Type B pancreatic cell (in vitro differentiated cells): ENCODE measurements around the gene RDH8. TPM values are rescaled to one million over a fixed set of nuclear protein-coding genes. Genes with fewer than 3 reads are reported as not detected.

Experiments used
- DNase-seq: peaks from one replicate; pipeline ENCODE4 v3.0.0; 2021; ENCODE audit warnings: mixed read lengths; ENCODE audit not compliant: unreplicated experiment; ENCODE audit errors: extremely low spot score
- H3K27ac Mint-ChIP-seq: 2 replicates; pipeline ENCODE4 v1.8.0; 2021; ENCODE audit warnings: mild to moderate bottlenecking, mixed read lengths
- H3K27me3 Mint-ChIP-seq: 2 replicates; pipeline ENCODE4 v1.8.0; 2021; ENCODE audit warnings: mixed read lengths
- H3K36me3 Mint-ChIP-seq: 2 replicates; pipeline ENCODE4 v1.8.0; 2021; ENCODE audit warnings: mixed read lengths
- H3K4me1 Mint-ChIP-seq: one replicate; pipeline ENCODE4 v1.8.0; 2021; ENCODE audit warnings: mixed read lengths; ENCODE audit not compliant: unreplicated experiment
- H3K4me3 Mint-ChIP-seq: 2 replicates; pipeline ENCODE4 v1.8.0; 2021; ENCODE audit warnings: mild to moderate bottlenecking, mixed read lengths
- H3K9me3 Mint-ChIP-seq: 2 replicates; pipeline ENCODE4 v1.8.0; 2021; ENCODE audit warnings: mixed read lengths
- total RNA-seq: library from RNA; stranded (reverse); gene quantifications from 2 replicates; pipeline ENCODE4 v1.2.1, GENCODE V29; 2021; ENCODE audit warnings: low replicate concordance
- TF ChIP-seq, protein P1 (sequence below): fragments of 200-600 bp; sonication (generic); conservative IDR thresholded peaks from 2 replicates; pipeline ENCODE4 v1.5.0; 2021; ENCODE audit warnings: antibody characterized with exemption, mild to moderate bottlenecking

RDH8 gene
- total RNA-seq, 1 donor from 2014 or later = not detected

DNA sequence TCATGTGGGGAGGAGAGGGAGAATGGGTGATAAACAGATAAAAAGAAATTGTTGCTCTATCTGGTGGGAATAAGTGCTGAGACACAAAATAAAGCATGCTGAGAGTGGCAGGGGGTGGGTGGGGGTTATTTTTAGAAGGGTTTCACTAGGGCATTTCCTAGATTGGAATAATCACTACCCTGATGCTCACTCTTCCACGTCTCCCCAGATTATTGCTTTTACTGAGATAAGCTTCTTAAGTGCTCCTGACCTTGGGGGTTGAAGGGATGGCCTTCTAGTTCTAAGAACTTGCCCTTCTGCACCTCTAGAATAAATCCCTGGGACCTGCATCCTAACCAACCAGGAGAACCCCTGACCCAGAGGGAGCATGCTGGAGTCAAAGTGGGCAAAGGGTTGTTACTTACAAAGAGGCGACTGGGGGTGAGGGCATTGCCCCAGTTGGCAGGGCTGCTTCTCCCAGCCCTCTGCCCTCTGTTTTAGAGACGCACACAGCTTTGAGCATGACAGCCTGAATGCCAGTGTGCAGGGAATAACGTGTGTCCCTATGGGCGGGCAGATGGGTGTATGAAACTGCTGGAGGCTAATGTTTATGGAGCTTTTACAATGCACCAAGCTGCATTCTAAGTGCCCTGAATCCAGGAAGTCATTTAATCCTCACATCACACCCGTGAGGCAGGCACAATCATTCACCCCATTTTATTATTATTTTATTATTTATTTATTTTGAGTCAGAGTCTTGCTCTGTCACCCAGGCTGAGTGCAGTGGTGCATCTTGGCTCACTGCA, 743 bp downstream of the RDH8 start:
- no peak overlapping the region for H3K27ac Mint-ChIP-seq
- no peak overlapping the region for H3K4me3 Mint-ChIP-seq
- DNase-seq = no peak
- peaks cover 3% of the 10 kb centered on the region for H3K36me3 Mint-ChIP-seq
- H3K27me3 Mint-ChIP-seq = peaks cover 55% of the 10 kb centered on the region
- peaks cover 5% of the 10 kb centered on the region for H3K4me1 Mint-ChIP-seq
- no peaks in the 10 kb centered on the region for H3K9me3 Mint-ChIP-seq
- TF ChIP-seq, protein P1, sequence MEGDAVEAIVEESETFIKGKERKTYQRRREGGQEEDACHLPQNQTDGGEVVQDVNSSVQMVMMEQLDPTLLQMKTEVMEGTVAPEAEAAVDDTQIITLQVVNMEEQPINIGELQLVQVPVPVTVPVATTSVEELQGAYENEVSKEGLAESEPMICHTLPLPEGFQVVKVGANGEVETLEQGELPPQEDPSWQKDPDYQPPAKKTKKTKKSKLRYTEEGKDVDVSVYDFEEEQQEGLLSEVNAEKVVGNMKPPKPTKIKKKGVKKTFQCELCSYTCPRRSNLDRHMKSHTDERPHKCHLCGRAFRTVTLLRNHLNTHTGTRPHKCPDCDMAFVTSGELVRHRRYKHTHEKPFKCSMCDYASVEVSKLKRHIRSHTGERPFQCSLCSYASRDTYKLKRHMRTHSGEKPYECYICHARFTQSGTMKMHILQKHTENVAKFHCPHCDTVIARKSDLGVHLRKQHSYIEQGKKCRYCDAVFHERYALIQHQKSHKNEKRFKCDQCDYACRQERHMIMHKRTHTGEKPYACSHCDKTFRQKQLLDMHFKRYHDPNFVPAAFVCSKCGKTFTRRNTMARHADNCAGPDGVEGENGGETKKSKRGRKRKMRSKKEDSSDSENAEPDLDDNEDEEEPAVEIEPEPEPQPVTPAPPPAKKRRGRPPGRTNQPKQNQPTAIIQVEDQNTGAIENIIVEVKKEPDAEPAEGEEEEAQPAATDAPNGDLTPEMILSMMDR = no peak

DNA sequence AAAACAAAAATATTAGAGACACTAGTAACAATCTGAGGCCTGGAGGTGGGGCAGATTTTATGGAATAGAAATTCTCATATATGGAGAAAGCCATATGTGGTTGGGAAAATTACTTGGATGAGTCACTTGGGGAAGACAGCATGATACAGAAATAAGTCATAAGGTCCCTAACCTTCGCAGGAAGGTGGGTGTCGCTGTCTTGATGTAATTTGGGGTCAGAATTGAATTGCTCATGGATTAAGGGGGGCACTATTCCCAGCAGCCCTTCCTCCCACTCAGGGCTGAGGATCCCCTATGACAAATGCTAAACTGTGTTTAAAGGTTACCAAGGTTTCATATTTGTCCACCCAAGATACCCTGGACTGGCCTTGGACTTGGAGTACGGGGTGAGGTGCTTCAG, 5.0 kb downstream of the RDH8 start:
- Mint-ChIP-seq H3K27ac (no peak overlapping the region), H3K27me3 (peaks cover 33% of the 10 kb centered on the region), H3K4me3 (no peak overlapping the region), H3K36me3 (no peaks in the 10 kb centered on the region), H3K9me3 (no peaks in the 10 kb centered on the region), H3K4me1 (no peaks in the 10 kb centered on the region)
- DNase-seq = no peak
- TF ChIP-seq, protein P1 = no peak

DNA sequence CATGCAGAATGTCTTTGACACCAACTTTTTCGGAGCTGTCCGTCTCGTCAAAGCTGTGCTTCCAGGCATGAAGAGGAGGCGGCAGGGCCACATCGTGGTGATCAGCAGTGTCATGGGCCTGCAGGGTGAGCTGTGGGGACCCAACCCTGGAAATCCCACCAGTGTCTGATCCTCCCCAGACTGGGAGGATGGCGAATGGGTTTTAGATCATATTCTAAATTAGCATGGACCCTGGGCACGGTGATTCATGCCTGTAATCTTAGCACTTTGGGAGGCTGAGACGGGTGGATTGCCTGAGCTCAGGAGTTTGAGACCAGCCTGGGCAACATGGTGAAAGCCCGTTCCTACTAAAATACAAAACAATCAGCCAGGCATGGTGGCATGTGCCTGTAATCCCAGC, 5.5 kb downstream of the RDH8 start:
- Mint-ChIP-seq H3K36me3 (no peaks in the 10 kb centered on the region), H3K4me1 (no peaks in the 10 kb centered on the region), H3K9me3 (no peaks in the 10 kb centered on the region), H3K27ac (no peak overlapping the region), H3K4me3 (no peak overlapping the region), H3K27me3 (peaks cover 28% of the 10 kb centered on the region)
- no peak for DNase-seq
- TF ChIP-seq, protein P1 = no peak

DNA sequence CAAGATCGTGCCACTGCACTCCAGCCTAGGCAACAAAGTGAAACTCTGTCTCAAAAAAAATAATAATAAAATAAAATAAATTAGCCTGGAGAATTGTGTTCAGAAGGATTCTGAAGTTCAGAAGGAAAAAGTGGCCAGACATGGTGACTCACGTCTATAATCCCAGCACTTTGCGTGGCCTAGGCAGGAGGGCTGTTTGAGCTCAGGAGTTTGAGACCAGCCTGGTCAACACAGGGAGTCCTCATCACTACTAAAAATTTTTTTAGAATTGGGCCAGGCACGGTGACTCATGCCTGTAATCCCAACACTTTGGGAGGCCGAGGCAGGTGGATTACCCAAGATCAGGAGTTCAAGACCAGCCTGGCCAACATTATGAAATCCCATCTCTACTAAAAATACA, 6.0 kb downstream of the RDH8 start:
- Mint-ChIP-seq H3K9me3 (no peaks in the 10 kb centered on the region), H3K36me3 (no peaks in the 10 kb centered on the region), H3K27ac (no peak overlapping the region), H3K4me3 (no peak overlapping the region), H3K4me1 (no peaks in the 10 kb centered on the region), H3K27me3 (peaks cover 24% of the 10 kb centered on the region)
- TF ChIP-seq, protein P1 = no peak
- DNase-seq = no peak

DNA sequence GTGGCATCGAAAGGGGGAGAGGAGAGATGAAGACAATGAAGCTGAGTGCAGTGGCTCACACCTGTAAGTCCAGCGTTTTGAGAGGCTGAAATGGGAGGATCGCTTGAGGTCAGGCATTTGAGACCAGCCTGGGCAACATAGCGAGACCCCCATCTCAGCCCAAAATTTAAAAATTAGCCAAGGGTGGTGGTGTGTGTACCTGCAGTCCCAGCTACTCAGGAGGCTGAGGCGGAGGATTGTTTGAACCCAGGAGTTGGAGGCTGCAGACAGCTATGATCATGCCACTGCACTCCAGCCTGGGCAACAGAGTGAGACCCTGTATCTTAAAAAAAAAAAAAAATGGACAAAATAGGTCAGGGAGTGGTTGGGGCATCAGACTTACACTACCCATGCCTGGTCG, 7.6 kb downstream of the RDH8 start:
- H3K27me3 Mint-ChIP-seq = peaks cover 20% of the 10 kb centered on the region
- no peaks in the 10 kb centered on the region for H3K9me3 Mint-ChIP-seq
- H3K4me1 Mint-ChIP-seq = no peaks in the 10 kb centered on the region
- H3K4me3 Mint-ChIP-seq = no peak overlapping the region
- H3K36me3 Mint-ChIP-seq = no peaks in the 10 kb centered on the region
- no peak for DNase-seq
- no peak overlapping the region for H3K27ac Mint-ChIP-seq
- TF ChIP-seq, protein P1 = no peak
